Ovary (tissue), 9 donors: ENCODE measurements around the gene PHLDA2. TPM values are rescaled to one million over a fixed set of nuclear protein-coding genes. Genes with fewer than 3 reads are reported as not detected.

Source experiments
- DNase-seq, 5 donors: peaks; one replicate each; pipeline ENCODE4 v3.0.0-alpha.2; 2019 to 2020
- H3K27ac ChIP-seq, 2 donors: fragments of 200-600 bp; one replicate each; pipeline versions ENCODE4 v1.5.1 to v1.8.0; 2019 to 2022
- H3K27me3 ChIP-seq: fragments of 200-600 bp; one replicate; pipeline ENCODE4 v1.8.0; 2022
- H3K36me3 ChIP-seq: fragments of 200-600 bp; sonication (generic); one replicate; pipeline ENCODE4 v1.5.1; 2019
- H3K4me1 ChIP-seq: one replicate; pipeline ENCODE4 v1.8.1; 2013; ENCODE audit warnings: mild to moderate bottlenecking, moderate library complexity; ENCODE audit not compliant: insufficient read depth
- H3K4me3 ChIP-seq: fragments of 200-600 bp; sonication (generic); one replicate; pipeline ENCODE4 v1.5.1; 2017
- H3K9me3 ChIP-seq, 2 donors: fragments of 200-600 bp in 1 of 2; sonication (generic) in 1 of 2; one replicate each; pipeline versions ENCODE4 v1.5.1 to v1.8.1; 2013 to 2019; ENCODE audit warnings: mild to moderate bottlenecking in 1 of 2, moderate library complexity in 1 of 2
- CTCF ChIP-seq, 3 donors: fragments of 450-650 bp in 2 of 3; fragments of 200-600 bp in 1 of 3; IDR thresholded peaks; one replicate each; pipeline versions ENCODE4 v1.5.1 to v1.8.0; 2016 to 2022; ENCODE audit warnings: antibody characterized with exemption in 3 of 3, mild to moderate bottlenecking in 1 of 3
- EP300 ChIP-seq: sonication (generic); formaldehyde crosslinking; IDR thresholded peaks from one replicate; pipeline ENCODE4 v1.6.1; 2017; ENCODE audit warnings: antibody characterized with exemption
- POLR2A ChIP-seq: fragments of 450-650 bp; IDR thresholded peaks from one replicate; pipeline ENCODE4 v1.6.1; 2017; ENCODE audit warnings: antibody characterized with exemption, mild to moderate bottlenecking, moderate library complexity
- whole genome bisulfite sequencing, 3 donors: extraction: QIAGEN DNeasy Blood & Tissue Kit in 1 of 3; methylation state at CpG; one replicate each; pipeline versions ENCODE4 v1.1.5 to v1.1.7; 2013 to 2017; 5-methylcytosine and 5-hydroxymethylcytosine counted together
- intact Hi-C, 4 donors: fragments of 100-400 bp; cut with DNase I; formaldehyde crosslinking; loops; one replicate each; pipeline versions ENCODE4 v1.11.0 to v1.15.1; 2022 to 2023
- polyA plus RNA-seq, 2 donors: library from polyadenylated mRNA; stranded (reverse); fragments of 200-250 nt in 1 of 2; fragments of 350-450 nt in 1 of 2; fragmentation: Illumina TruSeq in 1 of 2; extraction: RNeasy Lipid Tissue Mini Kit (QIAGEN cat#74804) in 1 of 2; gene quantifications; one replicate each; pipeline ENCODE4 v1.2.3, GENCODE V29; 2013 to 2014
- total RNA-seq, 7 donors: library from RNA; depleted of rRNA in 2 of 7; stranded (reverse); fragments of >200 nt in 2 of 7; fragmentation: NEBNext Ultra II Directional in 3 of 7; extraction: Animal tissue kit (Norgen Biotek cat#: 25700) in 3 of 7; gene quantifications; one replicate each; pipeline versions ENCODE4 v1.1.0 to v1.2.4, GENCODE V29; 2016 to 2023
- donor health status: DM: no; HTN: no; CAD: no; lungs with moderate emphysema.
- donor health status: DM: no; HTN: no; CAD: no.
- donor health status: Bipolar disorder and iron deficiency.
- donor health status: DM: yes; HTN: yes; CAD: no.
- donor health status: DM: no; HTN: no; CAD: no.
- donor health status: DM: yes; HTN: yes; CAD: no.

Gene PHLDA2
- total and polyA plus RNA-seq, 9 donors, result 0.60 to 11.3 (median 1.7) TPM; not detected in 1

GRCh38 chr11:2890466-2891294 lies 38.5 kb downstream of the PHLDA2 start:
- DNase-seq, result peak; percentile 95 to 99 (median 97)
- 18 to 22% (median 19%) methylated on average over 20 to 28 of the region's 28 CpGs for WGBS, 3 donors
- TF ChIP-seq POLR2A (peak; percentile 65), CTCF (IDR thresholded peaks at IDR 0.05) (no peak), EP300 (peak; percentile 79)
- intact Hi-C loops, result loop anchor here in 3 of 4 donors (1.0 to 10.0 kb wide), 5 partner anchors 358 to 583 kb away; partner anchors contain the start of gene TSSC4 (in 1 of the 3)
- Histone ChIP-seq H3K27me3 (no peaks in the 10 kb centered on the region), H3K4me1 (peaks cover 18% of the 10 kb centered on the region), H3K36me3 (no peaks in the 10 kb centered on the region), H3K27ac (peak overlapping the region; percentile 85 to 97), H3K4me3 (no peak overlapping the region), H3K9me3 (no peaks in the 10 kb centered on the region)

GRCh38 chr11:2889362-2890273 lies 39.6 kb downstream of the PHLDA2 start:
- TF ChIP-seq EP300, result no peak
- no peak for TF ChIP-seq POLR2A
- TF ChIP-seq CTCF (IDR thresholded peaks at IDR 0.05), result no peak
- Histone ChIP-seq H3K9me3 (no peaks in the 10 kb centered on the region), H3K27ac (peak overlapping the region; percentile 85 to 97), H3K4me1 (peaks cover 18% of the 10 kb centered on the region), H3K4me3 (no peak overlapping the region), H3K27me3 (no peaks in the 10 kb centered on the region), H3K36me3 (no peaks in the 10 kb centered on the region)
- WGBS, 3 donors, result 76 to 80% (median 79%) methylated on average over 16 of the region's 16 CpGs
- peak in 2 of 5 donors; percentile 35 to 51 for DNase-seq
- intact Hi-C loops, result loop anchor here (1.0 to 10.0 kb wide), 8 partner anchors 205 to 582 kb away; partner anchors contain the start of gene TSSC4 (in 1 of the 4)

- peak; percentile 93 to 96 (median 95) for DNase-seq
- 33 to 38% (median 35%) methylated on average over 25 of the region's 25 CpGs for WGBS, 3 donors
- peak overlapping the region in 1 of 2 donors; percentile 95 for H3K27ac ChIP-seq
- H3K4me1 ChIP-seq, result peaks cover 18% of the 10 kb centered on the region
- no peak overlapping the region for H3K4me3 ChIP-seq
- TF ChIP-seq CTCF (IDR thresholded peaks at IDR 0.05), result peak; percentile 77 to 97 (median 97)
- no peak for TF ChIP-seq EP300
- TF ChIP-seq POLR2A, result no peak
- H3K9me3 ChIP-seq, result no peaks in the 10 kb centered on the region
- H3K36me3 ChIP-seq, result no peaks in the 10 kb centered on the region
- no peaks in the 10 kb centered on the region for H3K27me3 ChIP-seq
- intact Hi-C loops, result loop anchor here in 3 of 4 donors (1.0 to 10.0 kb wide), 3 partner anchors 204 to 356 kb away; no protein-coding TSS in a partner anchor
Observed at GRCh38 chr11:2888266-2888968, 40.8 kb downstream of the PHLDA2 start.
